Body of pancreas (tissue), 4 donors: ENCODE measurements around the gene MEIOC. TPM values are rescaled to one million over a fixed set of nuclear protein-coding genes. Genes with fewer than 3 reads are reported as not detected.

Experiments used
- ATAC-seq: fragments of 150-250 bp; one replicate; pipeline ENCODE4 v1.9.1; 2016
- DNase-seq, 4 donors: peaks; one replicate each; pipeline ENCODE4 v3.0.0-alpha.2; 2019
- H3K27ac ChIP-seq, 4 donors: fragments of 200-600 bp; sonication (generic); 1 replicate in 3 of 4; 2 replicates in 1 of 4; pipeline versions ENCODE4 v1.5.1 to v1.6.1; 2016 to 2019; ENCODE audit warnings: mild to moderate bottlenecking in 1 of 4, mixed read lengths in 1 of 4, moderate library complexity in 1 of 4
- H3K27me3 ChIP-seq, 2 donors: fragments of 200-600 bp; sonication (generic); one replicate each; pipeline ENCODE4 v1.6.0; 2016; ENCODE audit warnings: mild to moderate bottlenecking in 1 of 2
- H3K36me3 ChIP-seq, 2 donors: fragments of 200-600 bp; sonication (generic); replicated peaks in 1 of 2; 2 replicates each; pipeline ENCODE4 v1.5.1; 2016; ENCODE audit warnings: low read depth in 2 of 2; ENCODE audit not compliant: insufficient read depth in 1 of 2
- H3K4me1 ChIP-seq: fragments of 200-600 bp; sonication (generic); one replicate; pipeline ENCODE4 v1.6.0; 2016
- H3K4me3 ChIP-seq, 2 donors: fragments of 200-600 bp; sonication (generic); 1 replicate in 1 of 2; 2 replicates in 1 of 2; pipeline ENCODE4 v1.5.1; 2016 to 2019
- H3K9me3 ChIP-seq, 3 donors: fragments of 200-600 bp; sonication (generic); 1 replicate in 2 of 3; 2 replicates in 1 of 3; pipeline ENCODE4 v1.5.1; 2016
- CTCF ChIP-seq, 7 experiments: fragments of 450-650 bp in 4 of 7; fragments of 200-600 bp in 3 of 7; sonication (generic) in 3 of 7; IDR thresholded peaks; one replicate each; pipeline ENCODE4 v1.5.1; 2016 to 2019; ENCODE audit warnings: antibody characterized with exemption in 7 of 7
- POLR2A ChIP-seq, 3 donors: fragments of 450-650 bp; IDR thresholded peaks; one replicate each; pipeline ENCODE4 v1.6.1; 2016; ENCODE audit warnings: antibody characterized with exemption in 3 of 3, mild to moderate bottlenecking in 2 of 3
- WGBS, 2 donors: methylation state at CpG; one replicate each; pipeline ENCODE4 v1.1.5; 2017; 5-methylcytosine and 5-hydroxymethylcytosine counted together
- intact Hi-C: fragments of 100-400 bp; cut with DNase I; formaldehyde crosslinking; loops from one replicate; pipeline ENCODE4 v1.15.1; 2023
- total RNA-seq, 2 donors: library from RNA; depleted of rRNA; stranded (reverse); fragments of >200 nt; gene quantifications; one replicate each; pipeline ENCODE4 v1.1.0, GENCODE V29; 2016

MEIOC gene
- total RNA-seq, 2 donors from 2014 or later, result not detected

- H3K27me3 ChIP-seq, result no peaks in the 10 kb centered on the region
- H3K9me3 ChIP-seq, result no peaks in the 10 kb centered on the region
- ATAC-seq (no peak), DNase-seq (no peak)
- no peak overlapping the region for H3K4me3 ChIP-seq
- peaks cover 5% of the 10 kb centered on the region for H3K4me1 ChIP-seq
- H3K27ac ChIP-seq, result no peak overlapping the region
- TF ChIP-seq POLR2A (IDR thresholded peaks at IDR 0.05) (no peak), CTCF (IDR thresholded peaks at IDR 0.05) (no peak)
- 88 to 89% methylated on average over 7 to 8 of the region's 9 CpGs for WGBS, 2 donors
- intact Hi-C loops, result no loop called here
- H3K36me3 ChIP-seq, result no peaks in the 10 kb centered on the region
Observed at GRCh38 chr17:44627513-44628242, 28.6 kb upstream of the MEIOC start.

- Histone ChIP-seq H3K27me3 (no peaks in the 10 kb centered on the region), H3K4me3 (no peak overlapping the region), H3K4me1 (peaks cover 5% of the 10 kb centered on the region), H3K36me3 (no peaks in the 10 kb centered on the region), H3K27ac (no peak overlapping the region), H3K9me3 (no peaks in the 10 kb centered on the region)
- TF ChIP-seq POLR2A (IDR thresholded peaks at IDR 0.05), result peak in 1 of 3 donors; percentile 27
- no peak for TF ChIP-seq CTCF (IDR thresholded peaks at IDR 0.05)
- 48 to 58% methylated on average over 21 to 34 of the region's 34 CpGs for WGBS, 2 donors
- intact Hi-C loops, result no loop called here
- ATAC-seq (peak; percentile 33), DNase-seq (peak; percentile 15 to 67 (median 48))
Observed at GRCh38 chr17:44628243-44629188, 27.8 kb upstream of the MEIOC start.

GRCh38 chr17:44629314-44629713, 27.0 kb upstream of the MEIOC start:
- ATAC-seq, result no peak
- H3K27me3 ChIP-seq, result no peaks in the 10 kb centered on the region
- H3K9me3 ChIP-seq, result no peaks in the 10 kb centered on the region
- H3K4me1 ChIP-seq, result peaks cover 5% of the 10 kb centered on the region
- H3K4me3 ChIP-seq, result no peak overlapping the region
- H3K27ac ChIP-seq, result no peak overlapping the region
- no peak for DNase-seq
- WGBS, 2 donors, result 80 to 92% methylated on average over 2 to 10 of the region's 13 CpGs
- H3K36me3 ChIP-seq, result no peaks in the 10 kb centered on the region
- no peak for TF ChIP-seq CTCF (IDR thresholded peaks at IDR 0.05)
- TF ChIP-seq POLR2A (IDR thresholded peaks at IDR 0.05), result no peak
- intact Hi-C loops, result no loop called here

- TF ChIP-seq CTCF (IDR thresholded peaks at IDR 0.05), result no peak
- TF ChIP-seq POLR2A (IDR thresholded peaks at IDR 0.05), result no peak
- no peak for DNase-seq
- H3K9me3 ChIP-seq, result no peaks in the 10 kb centered on the region
- no peaks in the 10 kb centered on the region for H3K36me3 ChIP-seq
- intact Hi-C loops, result loop anchor here (10.0 kb wide), 1 partner anchor 96 kb away; no protein-coding TSS in a partner anchor
- ATAC-seq, result no peak
- no peaks in the 10 kb centered on the region for H3K27me3 ChIP-seq
- WGBS, 2 donors, result 67 to 71% methylated on average over 4 of the region's 4 CpGs
- no peak overlapping the region for H3K27ac ChIP-seq
- H3K4me3 ChIP-seq, result no peak overlapping the region
- H3K4me1 ChIP-seq, result peaks cover 5% of the 10 kb centered on the region
Observed at GRCh38 chr17:44630703-44631102, 25.6 kb upstream of the MEIOC start.
